Measurements from ENCODE around the gene NAV2.

NAV2 gene

GRCh38 chr11:19793326-19793725 is 80.7 kb downstream of the NAV2 start:
- H3K4me3 ChIP-seq (ENCODE audit: low read length): no peak overlapping the region
- no peaks in the 10 kb centered on the region for H3K36me3 ChIP-seq (ENCODE audit: control insufficient read depth, insufficient read depth, low read length)
- H3K4me1 ChIP-seq (ENCODE audit: control insufficient read depth, insufficient read depth, low read length): no peaks in the 10 kb centered on the region
- no peak overlapping the region for H3K9ac ChIP-seq (ENCODE audit: low read length)
- no peaks in the 10 kb centered on the region for H3K27me3 ChIP-seq (ENCODE audit: control insufficient read depth, insufficient read depth, low read length)
- no peaks in the 10 kb centered on the region for H3K9me3 ChIP-seq (ENCODE audit: control insufficient read depth, low read length)

DNA sequence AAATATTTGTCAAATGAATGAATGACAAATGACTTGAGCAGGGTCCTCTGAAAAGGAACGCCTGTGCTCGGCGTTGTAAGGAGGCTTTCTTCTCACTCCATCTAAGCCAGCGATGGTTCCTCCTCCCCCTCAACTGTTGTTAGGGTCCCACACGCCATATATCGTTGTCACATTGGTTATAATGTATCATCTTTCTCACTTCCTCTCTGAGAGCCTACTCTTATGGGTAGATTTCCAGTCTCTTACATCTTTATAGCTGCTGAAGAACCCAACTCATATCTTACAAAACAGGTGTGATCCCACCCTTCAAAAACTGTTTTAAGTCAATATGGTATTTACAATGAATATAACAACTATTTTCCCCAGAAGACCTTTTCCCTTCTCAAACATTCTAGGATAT is 81.5 kb downstream of the NAV2 start:
- Histone ChIP-seq H3K4me3 (ENCODE audit: low read length) (no peak overlapping the region), H3K9me3 (ENCODE audit: control insufficient read depth, low read length) (no peaks in the 10 kb centered on the region), H3K36me3 (ENCODE audit: control insufficient read depth, insufficient read depth, low read length) (no peaks in the 10 kb centered on the region), H3K27me3 (ENCODE audit: control insufficient read depth, insufficient read depth, low read length) (no peaks in the 10 kb centered on the region), H3K4me1 (ENCODE audit: control insufficient read depth, insufficient read depth, low read length) (no peaks in the 10 kb centered on the region), H3K9ac (ENCODE audit: low read length) (no peak overlapping the region)

DNA sequence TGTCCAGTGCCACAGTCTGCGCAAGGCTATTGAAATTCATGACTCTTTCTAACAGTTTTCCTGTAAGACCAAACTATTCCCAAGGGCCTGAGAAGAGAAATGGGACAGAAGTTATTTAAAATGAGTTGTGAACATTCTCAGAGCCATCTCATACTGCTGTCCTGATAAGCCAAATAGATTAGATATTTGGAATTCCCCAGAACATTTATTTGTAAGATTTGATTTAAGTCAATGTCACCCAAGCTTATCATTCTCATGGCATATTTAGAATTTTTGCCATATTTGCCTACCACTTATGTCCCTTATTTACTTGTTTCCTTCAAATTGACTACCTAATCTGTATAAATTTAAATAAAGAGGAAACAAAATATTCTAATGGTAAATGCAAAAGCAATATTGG is 82.4 kb downstream of the NAV2 start:
- no peaks in the 10 kb centered on the region for H3K36me3 ChIP-seq (ENCODE audit: control insufficient read depth, insufficient read depth, low read length)
- peaks cover under 1% of the 10 kb centered on the region for H3K4me1 ChIP-seq (ENCODE audit: control insufficient read depth, insufficient read depth, low read length)
- no peaks in the 10 kb centered on the region for H3K27me3 ChIP-seq (ENCODE audit: control insufficient read depth, insufficient read depth, low read length)
- H3K4me3 ChIP-seq (ENCODE audit: low read length): no peak overlapping the region
- H3K9me3 ChIP-seq (ENCODE audit: control insufficient read depth, low read length): no peaks in the 10 kb centered on the region
- H3K9ac ChIP-seq (ENCODE audit: low read length): no peak overlapping the region

DNA sequence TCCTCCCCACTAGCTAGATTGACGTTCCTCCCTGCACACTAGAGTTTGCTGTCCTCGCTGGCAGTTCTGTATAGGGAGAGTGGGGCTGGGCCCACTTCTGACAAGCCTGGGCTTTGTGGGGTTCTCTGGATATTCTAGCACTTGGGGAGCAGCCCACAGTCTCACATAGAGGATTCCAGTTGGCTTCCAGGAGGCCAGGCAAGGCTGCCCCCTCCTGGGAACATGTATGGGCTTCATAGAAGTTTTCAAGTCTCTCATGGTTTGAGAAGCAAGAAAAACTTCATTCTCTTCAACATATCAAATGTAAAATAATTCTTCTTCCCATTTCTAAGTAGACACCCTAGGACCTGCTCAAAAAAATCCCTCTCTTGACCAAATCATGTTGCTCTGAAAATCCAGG is 87.5 kb downstream of the NAV2 start:
- Histone ChIP-seq H3K9ac (ENCODE audit: low read length) (no peak overlapping the region), H3K4me3 (ENCODE audit: low read length) (no peak overlapping the region), H3K27me3 (ENCODE audit: control insufficient read depth, insufficient read depth, low read length) (no peaks in the 10 kb centered on the region), H3K9me3 (ENCODE audit: control insufficient read depth, low read length) (no peaks in the 10 kb centered on the region), H3K4me1 (ENCODE audit: control insufficient read depth, insufficient read depth, low read length) (peaks cover 48% of the 10 kb centered on the region), H3K36me3 (ENCODE audit: control insufficient read depth, insufficient read depth, low read length) (no peaks in the 10 kb centered on the region)

DNA sequence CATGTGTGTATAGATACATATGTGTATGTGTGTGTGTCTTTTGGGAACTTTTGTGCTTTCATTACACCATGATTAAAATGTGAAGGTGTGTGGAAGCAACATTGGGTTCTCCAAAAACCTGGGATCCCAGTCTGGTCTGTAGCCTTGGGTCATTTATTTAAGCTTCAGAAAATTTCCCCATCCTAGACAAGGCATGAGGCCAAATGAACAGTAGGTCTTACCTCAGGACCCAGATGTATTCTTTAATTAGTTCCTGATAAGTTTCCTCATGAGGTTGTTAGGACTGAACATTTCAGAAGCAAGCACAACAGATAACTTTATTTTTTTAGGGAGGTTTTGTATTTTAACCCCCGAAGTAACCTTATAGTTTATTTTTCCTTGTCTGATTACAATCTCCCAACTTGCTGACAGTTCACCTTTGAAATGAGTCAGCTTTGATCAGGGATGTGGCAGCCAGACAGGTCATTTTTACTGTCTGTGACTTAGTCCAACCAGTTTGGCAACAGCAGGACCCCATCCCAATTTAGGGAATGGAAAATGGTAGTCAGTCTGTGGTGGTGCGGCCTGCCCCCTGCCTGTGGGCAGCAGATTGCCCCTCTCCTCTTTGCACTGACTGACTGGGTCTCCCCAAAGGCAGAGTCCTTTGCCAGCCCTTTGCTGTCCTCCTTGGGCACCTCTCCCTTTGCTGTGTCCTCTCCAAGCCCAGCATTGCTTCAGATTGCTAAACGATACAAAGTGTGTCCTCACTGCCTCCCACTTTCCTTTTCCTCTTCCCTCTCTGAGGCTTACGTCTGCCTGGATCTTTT is 88.3 kb downstream of the NAV2 start:
- Histone ChIP-seq H3K27me3 (ENCODE audit: control insufficient read depth, insufficient read depth, low read length) (no peaks in the 10 kb centered on the region), H3K4me1 (ENCODE audit: control insufficient read depth, insufficient read depth, low read length) (peaks cover 53% of the 10 kb centered on the region), H3K9me3 (ENCODE audit: control insufficient read depth, low read length) (no peaks in the 10 kb centered on the region), H3K4me3 (ENCODE audit: low read length) (no peak overlapping the region), H3K36me3 (ENCODE audit: control insufficient read depth, insufficient read depth, low read length) (no peaks in the 10 kb centered on the region), H3K9ac (ENCODE audit: low read length) (no peak overlapping the region)

GRCh38 chr11:19802773-19803293 is 90.2 kb downstream of the NAV2 start:
- H3K4me1 ChIP-seq (ENCODE audit: control insufficient read depth, insufficient read depth, low read length): peaks cover 53% of the 10 kb centered on the region
- H3K27me3 ChIP-seq (ENCODE audit: control insufficient read depth, insufficient read depth, low read length): no peaks in the 10 kb centered on the region
- no peaks in the 10 kb centered on the region for H3K9me3 ChIP-seq (ENCODE audit: control insufficient read depth, low read length)
- H3K36me3 ChIP-seq (ENCODE audit: control insufficient read depth, insufficient read depth, low read length): no peaks in the 10 kb centered on the region
- H3K4me3 ChIP-seq (ENCODE audit: low read length): no peak overlapping the region
- no peak overlapping the region for H3K9ac ChIP-seq (ENCODE audit: low read length)

GRCh38 chr11:19803506-19803998 is 90.9 kb downstream of the NAV2 start:
- Histone ChIP-seq H3K4me1 (ENCODE audit: control insufficient read depth, insufficient read depth, low read length) (peaks cover 53% of the 10 kb centered on the region), H3K9ac (ENCODE audit: low read length) (no peak overlapping the region), H3K36me3 (ENCODE audit: control insufficient read depth, insufficient read depth, low read length) (no peaks in the 10 kb centered on the region), H3K27me3 (ENCODE audit: control insufficient read depth, insufficient read depth, low read length) (no peaks in the 10 kb centered on the region), H3K4me3 (ENCODE audit: low read length) (no peak overlapping the region), H3K9me3 (ENCODE audit: control insufficient read depth, low read length) (no peaks in the 10 kb centered on the region)

- Histone ChIP-seq H3K4me1 (ENCODE audit: control insufficient read depth, insufficient read depth, low read length) (peaks cover 49% of the 10 kb centered on the region), H3K9me3 (ENCODE audit: control insufficient read depth, low read length) (no peaks in the 10 kb centered on the region), H3K4me3 (ENCODE audit: low read length) (no peak overlapping the region), H3K9ac (ENCODE audit: low read length) (no peak overlapping the region), H3K36me3 (ENCODE audit: control insufficient read depth, insufficient read depth, low read length) (no peaks in the 10 kb centered on the region), H3K27me3 (ENCODE audit: control insufficient read depth, insufficient read depth, low read length) (no peaks in the 10 kb centered on the region)
These were observed 92.7 kb downstream of the NAV2 start for GRCh38 chr11:19805376-19805775.

DNA sequence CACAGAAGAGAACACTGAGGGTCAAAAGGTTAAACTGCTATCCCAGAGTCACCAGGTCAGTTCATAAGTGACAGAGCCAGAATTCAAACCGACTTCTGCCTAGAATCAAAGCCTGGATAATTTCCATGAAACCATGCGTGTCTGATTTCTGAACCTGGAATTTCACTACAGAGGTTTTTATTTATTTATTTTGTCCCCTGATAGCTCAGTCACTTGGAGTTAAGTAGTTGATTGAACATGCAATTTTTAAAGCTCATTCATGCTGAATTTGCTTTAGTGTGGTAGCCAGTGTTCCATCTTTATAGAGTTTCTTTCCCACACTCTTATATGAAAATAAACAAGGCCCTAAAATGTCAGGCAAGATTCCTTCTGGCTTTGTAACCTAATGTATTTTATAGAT is 93.2 kb downstream of the NAV2 start:
- peaks cover 45% of the 10 kb centered on the region for H3K4me1 ChIP-seq (ENCODE audit: control insufficient read depth, insufficient read depth, low read length)
- no peak overlapping the region for H3K4me3 ChIP-seq (ENCODE audit: low read length)
- H3K36me3 ChIP-seq (ENCODE audit: control insufficient read depth, insufficient read depth, low read length): no peaks in the 10 kb centered on the region
- no peak overlapping the region for H3K9ac ChIP-seq (ENCODE audit: low read length)
- H3K9me3 ChIP-seq (ENCODE audit: control insufficient read depth, low read length): no peaks in the 10 kb centered on the region
- H3K27me3 ChIP-seq (ENCODE audit: control insufficient read depth, insufficient read depth, low read length): no peaks in the 10 kb centered on the region

- Histone ChIP-seq H3K9ac (ENCODE audit: low read length) (no peak overlapping the region), H3K4me3 (ENCODE audit: low read length) (no peak overlapping the region), H3K36me3 (ENCODE audit: control insufficient read depth, insufficient read depth, low read length) (no peaks in the 10 kb centered on the region), H3K27me3 (ENCODE audit: control insufficient read depth, insufficient read depth, low read length) (no peaks in the 10 kb centered on the region), H3K9me3 (ENCODE audit: control insufficient read depth, low read length) (no peaks in the 10 kb centered on the region), H3K4me1 (ENCODE audit: control insufficient read depth, insufficient read depth, low read length) (peaks cover 40% of the 10 kb centered on the region)
These were observed 93.6 kb downstream of the NAV2 start for GRCh38 chr11:19806251-19806650.

DNA sequence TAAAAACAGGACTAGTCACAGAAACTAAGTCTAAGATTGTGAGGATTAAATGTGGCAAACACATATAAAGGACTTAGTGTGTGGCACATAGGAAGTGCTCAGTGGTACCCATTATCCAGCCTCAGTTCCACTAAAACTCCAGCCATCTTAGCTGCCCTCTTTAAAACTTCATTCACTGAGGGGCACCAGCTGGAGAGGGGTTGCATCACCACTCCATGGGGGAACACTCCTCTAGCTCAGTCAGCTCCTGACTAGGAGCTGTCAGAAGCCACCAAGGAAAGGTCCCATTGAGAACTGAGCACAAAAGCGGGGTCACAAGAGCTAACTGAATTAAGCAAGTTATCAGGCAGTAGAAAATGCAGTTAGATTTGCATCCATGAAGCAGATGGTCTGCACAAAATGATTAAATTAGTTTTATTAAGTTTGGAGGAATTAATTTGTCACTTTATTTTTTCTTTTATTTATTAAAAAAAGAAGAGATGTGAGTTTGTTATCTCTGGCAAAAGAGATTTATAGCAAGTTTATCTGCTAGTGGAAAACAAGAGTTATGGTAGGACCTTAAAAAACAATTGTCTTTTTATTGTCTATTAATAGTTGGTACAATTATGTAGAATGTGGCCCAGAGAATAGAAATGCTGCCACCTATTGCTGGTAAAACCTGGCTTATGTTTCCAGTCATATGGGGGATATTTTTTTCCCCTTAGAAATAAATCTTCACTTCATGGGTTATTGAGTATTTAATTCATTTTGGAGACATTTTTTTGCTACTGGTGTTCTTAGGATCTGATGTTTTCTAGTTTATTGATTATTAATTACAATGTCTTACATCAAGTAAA is 95.7 kb downstream of the NAV2 start:
- Histone ChIP-seq H3K9ac (ENCODE audit: low read length) (no peak overlapping the region), H3K4me3 (ENCODE audit: low read length) (no peak overlapping the region), H3K9me3 (ENCODE audit: control insufficient read depth, low read length) (no peaks in the 10 kb centered on the region), H3K36me3 (ENCODE audit: control insufficient read depth, insufficient read depth, low read length) (no peaks in the 10 kb centered on the region), H3K4me1 (ENCODE audit: control insufficient read depth, insufficient read depth, low read length) (peaks cover 20% of the 10 kb centered on the region), H3K27me3 (ENCODE audit: control insufficient read depth, insufficient read depth, low read length) (no peaks in the 10 kb centered on the region)

DNA sequence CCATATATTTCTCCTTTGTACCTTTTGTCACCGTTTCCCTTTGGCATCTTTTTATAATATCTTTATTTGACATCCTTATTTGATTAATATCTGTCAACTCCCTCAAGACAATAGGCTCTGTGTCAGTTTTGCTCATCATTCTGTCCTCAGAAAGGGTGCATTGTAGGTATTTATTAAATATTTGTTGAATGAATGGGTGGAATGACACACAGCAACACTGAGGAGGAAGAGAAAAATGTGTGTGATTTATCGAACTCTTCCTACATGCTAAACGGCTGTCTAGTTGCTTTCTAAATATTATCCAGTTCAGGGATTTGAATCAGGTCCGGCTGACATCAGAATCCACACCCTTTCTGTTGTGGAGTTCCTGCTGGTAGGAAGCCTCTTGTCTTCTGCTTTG is 98.2 kb downstream of the NAV2 start:
- no peak overlapping the region for H3K9ac ChIP-seq (ENCODE audit: low read length)
- peaks cover 10% of the 10 kb centered on the region for H3K4me1 ChIP-seq (ENCODE audit: control insufficient read depth, insufficient read depth, low read length)

More for the DNA sequence above, 98.2 kb downstream of the NAV2 start:
- H3K4me3 ChIP-seq (ENCODE audit: low read length): no peak overlapping the region
- H3K9me3 ChIP-seq (ENCODE audit: control insufficient read depth, low read length): no peaks in the 10 kb centered on the region
- no peaks in the 10 kb centered on the region for H3K36me3 ChIP-seq (ENCODE audit: control insufficient read depth, insufficient read depth, low read length)
- no peaks in the 10 kb centered on the region for H3K27me3 ChIP-seq (ENCODE audit: control insufficient read depth, insufficient read depth, low read length)
